ENCODE measurements around the gene SPDYA. TPM values are rescaled to one million over a fixed set of nuclear protein-coding genes. Genes with fewer than 3 reads are reported as not detected.

Gene SPDYA
- total RNA-seq, 1 experiment from 2014 or later = 0.10 TPM

DNA sequence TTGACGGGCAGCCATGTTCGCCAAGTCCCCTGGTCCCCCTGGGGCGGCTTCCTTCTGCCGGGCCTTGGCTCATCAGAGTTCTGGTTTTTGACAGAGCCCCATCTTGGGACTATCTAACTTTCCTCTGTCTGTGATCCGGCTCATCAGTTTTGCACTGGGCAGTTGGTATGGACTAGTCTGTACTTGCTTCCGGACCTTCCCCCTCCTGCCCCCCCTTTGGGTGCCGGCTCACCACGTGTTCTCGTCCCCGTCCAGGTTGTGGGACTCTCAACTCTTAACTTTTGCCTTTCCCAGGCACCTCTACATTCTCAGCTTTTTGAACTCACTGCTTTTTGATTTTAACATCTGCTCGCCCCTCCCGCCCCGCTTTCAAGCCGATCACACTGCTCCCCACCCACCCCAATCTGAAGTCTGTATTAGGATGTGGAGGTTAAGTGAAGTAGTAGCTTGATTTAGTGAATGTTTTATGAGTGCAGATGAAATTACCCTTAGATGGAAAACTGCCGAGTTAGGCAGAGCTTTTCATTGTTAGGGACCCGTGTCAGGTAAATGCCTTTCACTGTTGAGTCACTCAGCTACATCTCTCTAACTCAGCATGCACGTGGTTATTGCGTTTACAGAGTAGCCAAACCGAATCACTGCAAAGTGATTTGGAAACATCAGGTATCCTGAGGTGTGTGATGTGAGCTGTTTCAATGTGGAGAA, 84.7 kb downstream of the SPDYA start:
- in situ Hi-C loops (cut with HindIII; ENCODE audit: low pct_unique_long_range_greater_than_20kb, low sequenced_read_pairs) = no loop called here
- DNase-seq (ENCODE audit: low read depth) = peak; percentile 30

DNA sequence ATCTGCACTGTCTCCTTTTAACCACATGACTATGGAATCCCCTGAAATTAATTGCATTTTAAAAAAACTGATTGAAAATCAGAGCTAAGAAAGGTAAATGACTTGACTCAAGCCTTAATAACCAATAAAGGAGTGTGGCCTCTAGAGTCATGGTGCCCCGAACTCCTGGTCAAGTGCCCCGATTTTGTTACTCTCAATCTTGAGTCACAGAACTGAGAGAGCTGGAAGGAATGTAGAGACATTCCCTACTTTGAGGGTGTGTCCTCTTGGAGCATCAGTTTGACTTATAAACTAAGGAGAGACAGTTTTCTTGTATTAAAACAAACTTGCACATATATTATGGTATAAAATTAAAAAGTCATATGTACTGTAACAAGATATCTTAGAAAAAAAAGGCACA, 86.3 kb downstream of the SPDYA start:
- in situ Hi-C loops (cut with HindIII; ENCODE audit: low pct_unique_long_range_greater_than_20kb, low sequenced_read_pairs) = no loop called here
- no peak for DNase-seq (ENCODE audit: low read depth)

- in situ Hi-C loops (cut with HindIII; ENCODE audit: low pct_unique_long_range_greater_than_20kb, low sequenced_read_pairs) = no loop called here
- no peak for DNase-seq (ENCODE audit: low read depth)
Measured at GRCh38 chr2:28898048-28898447, 87.4 kb downstream of the SPDYA start.

Other genes with a start within 250 kb of the SPDYA start
- 113 and 127 TPM in 2 replicates for gene PPP1CB, start 59.0 kb upstream of the SPDYA start, total RNA-seq (2014; rRNA removed; shearing (Covaris generic); ENCODE audit: low replicate concordance)
- gene TRMT61B, start 59.5 kb downstream of the SPDYA start, total RNA-seq (2014; rRNA removed; shearing (Covaris generic); ENCODE audit: low replicate concordance) = 19.7 and 23.1 TPM in 2 replicates
- 53.8 and 69.9 TPM in 2 replicates for gene WDR43, start 83.8 kb downstream of the SPDYA start, total RNA-seq (2014; rRNA removed; shearing (Covaris generic); ENCODE audit: low replicate concordance)
- not detected in 2 replicates for gene TOGARAM2, start 170.5 kb downstream of the SPDYA start, total RNA-seq (2014; rRNA removed; shearing (Covaris generic); ENCODE audit: low replicate concordance)

Data from Caki2 (cell line).